ENCODE data around the gene SNTA1. TPM values are rescaled to one million over a fixed set of nuclear protein-coding genes. Genes with fewer than 3 reads are reported as not detected.

Gene SNTA1
- total and polyA plus RNA-seq, 2 of the 13 experiments (the other 11 are each of a cell fraction or from before 2014, with no cell fraction given), result 16.4 to 18.3 TPM

GRCh38 chr20:33443512-33444239, at the start of gene SNTA1 (continued):
- TF ChIP-seq, protein P1, sequence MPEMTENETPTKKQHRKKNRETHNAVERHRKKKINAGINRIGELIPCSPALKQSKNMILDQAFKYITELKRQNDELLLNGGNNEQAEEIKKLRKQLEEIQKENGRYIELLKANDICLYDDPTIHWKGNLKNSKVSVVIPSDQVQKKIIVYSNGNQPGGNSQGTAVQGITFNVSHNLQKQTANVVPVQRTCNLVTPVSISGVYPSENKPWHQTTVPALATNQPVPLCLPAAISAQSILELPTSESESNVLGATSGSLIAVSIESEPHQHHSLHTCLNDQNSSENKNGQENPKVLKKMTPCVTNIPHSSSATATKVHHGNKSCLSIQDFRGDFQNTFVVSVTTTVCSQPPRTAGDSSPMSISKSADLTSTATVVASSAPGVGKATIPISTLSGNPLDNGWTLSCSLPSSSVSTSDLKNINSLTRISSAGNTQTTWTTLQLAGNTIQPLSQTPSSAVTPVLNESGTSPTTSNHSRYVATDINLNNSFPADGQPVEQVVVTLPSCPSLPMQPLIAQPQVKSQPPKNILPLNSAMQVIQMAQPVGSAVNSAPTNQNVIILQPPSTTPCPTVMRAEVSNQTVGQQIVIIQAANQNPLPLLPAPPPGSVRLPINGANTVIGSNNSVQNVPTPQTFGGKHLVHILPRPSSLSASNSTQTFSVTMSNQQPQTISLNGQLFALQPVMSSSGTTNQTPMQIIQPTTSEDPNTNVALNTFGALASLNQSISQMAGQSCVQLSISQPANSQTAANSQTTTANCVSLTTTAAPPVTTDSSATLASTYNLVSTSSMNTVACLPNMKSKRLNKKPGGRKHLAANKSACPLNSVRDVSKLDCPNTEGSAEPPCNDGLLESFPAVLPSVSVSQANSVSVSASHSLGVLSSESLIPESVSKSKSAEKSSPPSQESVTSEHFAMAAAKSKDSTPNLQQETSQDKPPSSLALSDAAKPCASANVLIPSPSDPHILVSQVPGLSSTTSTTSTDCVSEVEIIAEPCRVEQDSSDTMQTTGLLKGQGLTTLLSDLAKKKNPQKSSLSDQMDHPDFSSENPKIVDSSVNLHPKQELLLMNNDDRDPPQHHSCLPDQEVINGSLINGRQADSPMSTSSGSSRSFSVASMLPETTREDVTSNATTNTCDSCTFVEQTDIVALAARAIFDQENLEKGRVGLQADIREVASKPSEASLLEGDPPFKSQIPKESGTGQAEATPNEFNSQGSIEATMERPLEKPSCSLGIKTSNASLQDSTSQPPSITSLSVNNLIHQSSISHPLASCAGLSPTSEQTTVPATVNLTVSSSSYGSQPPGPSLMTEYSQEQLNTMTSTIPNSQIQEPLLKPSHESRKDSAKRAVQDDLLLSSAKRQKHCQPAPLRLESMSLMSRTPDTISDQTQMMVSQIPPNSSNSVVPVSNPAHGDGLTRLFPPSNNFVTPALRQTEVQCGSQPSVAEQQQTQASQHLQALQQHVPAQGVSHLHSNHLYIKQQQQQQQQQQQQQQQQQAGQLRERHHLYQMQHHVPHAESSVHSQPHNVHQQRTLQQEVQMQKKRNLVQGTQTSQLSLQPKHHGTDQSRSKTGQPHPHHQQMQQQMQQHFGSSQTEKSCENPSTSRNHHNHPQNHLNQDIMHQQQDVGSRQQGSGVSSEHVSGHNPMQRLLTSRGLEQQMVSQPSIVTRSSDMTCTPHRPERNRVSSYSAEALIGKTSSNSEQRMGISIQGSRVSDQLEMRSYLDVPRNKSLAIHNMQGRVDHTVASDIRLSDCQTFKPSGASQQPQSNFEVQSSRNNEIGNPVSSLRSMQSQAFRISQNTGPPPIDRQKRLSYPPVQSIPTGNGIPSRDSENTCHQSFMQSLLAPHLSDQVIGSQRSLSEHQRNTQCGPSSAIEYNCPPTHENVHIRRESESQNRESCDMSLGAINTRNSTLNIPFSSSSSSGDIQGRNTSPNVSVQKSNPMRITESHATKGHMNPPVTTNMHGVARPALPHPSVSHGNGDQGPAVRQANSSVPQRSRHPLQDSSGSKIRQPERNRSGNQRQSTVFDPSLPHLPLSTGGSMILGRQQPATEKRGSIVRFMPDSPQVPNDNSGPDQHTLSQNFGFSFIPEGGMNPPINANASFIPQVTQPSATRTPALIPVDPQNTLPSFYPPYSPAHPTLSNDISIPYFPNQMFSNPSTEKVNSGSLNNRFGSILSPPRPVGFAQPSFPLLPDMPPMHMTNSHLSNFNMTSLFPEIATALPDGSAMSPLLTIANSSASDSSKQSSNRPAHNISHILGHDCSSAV (CRISPR knock-in tag; IDR thresholded peaks at IDR 0.05; ENCODE audit: borderline replicate concordance), result no peak
- 0 out of 2 replicates have a peak, but pooled peaks have one; percentile 23 for TF ChIP-seq MXD4 (CRISPR knock-in tag; IDR thresholded peaks at IDR 0.05)
- no peak for TF ChIP-seq ZSCAN30 (CRISPR knock-in tag; IDR thresholded peaks at IDR 0.05)
- TF ChIP-seq ARID4A (CRISPR knock-in tag; IDR thresholded peaks at IDR 0.05; ENCODE audit: borderline replicate concordance), result peak; percentile 38; the same call in 1 of the 2 replicates
- TF ChIP-seq, protein P2, sequence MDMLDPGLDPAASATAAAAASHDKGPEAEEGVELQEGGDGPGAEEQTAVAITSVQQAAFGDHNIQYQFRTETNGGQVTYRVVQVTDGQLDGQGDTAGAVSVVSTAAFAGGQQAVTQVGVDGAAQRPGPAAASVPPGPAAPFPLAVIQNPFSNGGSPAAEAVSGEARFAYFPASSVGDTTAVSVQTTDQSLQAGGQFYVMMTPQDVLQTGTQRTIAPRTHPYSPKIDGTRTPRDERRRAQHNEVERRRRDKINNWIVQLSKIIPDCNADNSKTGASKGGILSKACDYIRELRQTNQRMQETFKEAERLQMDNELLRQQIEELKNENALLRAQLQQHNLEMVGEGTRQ (IDR thresholded peaks at IDR 0.05; ENCODE audit: low read depth, low read length), result no peak
- TF ChIP-seq, protein P2 (CRISPR knock-in tag; IDR thresholded peaks at IDR 0.05; ENCODE audit: borderline replicate concordance), result no peak
- TF ChIP-seq ARNTL (CRISPR knock-in tag; IDR thresholded peaks at IDR 0.05), result peak; percentile 60
- no peak for TF ChIP-seq SNAPC2 (CRISPR knock-in tag; IDR thresholded peaks at IDR 0.05)
- TF ChIP-seq, protein P3, sequence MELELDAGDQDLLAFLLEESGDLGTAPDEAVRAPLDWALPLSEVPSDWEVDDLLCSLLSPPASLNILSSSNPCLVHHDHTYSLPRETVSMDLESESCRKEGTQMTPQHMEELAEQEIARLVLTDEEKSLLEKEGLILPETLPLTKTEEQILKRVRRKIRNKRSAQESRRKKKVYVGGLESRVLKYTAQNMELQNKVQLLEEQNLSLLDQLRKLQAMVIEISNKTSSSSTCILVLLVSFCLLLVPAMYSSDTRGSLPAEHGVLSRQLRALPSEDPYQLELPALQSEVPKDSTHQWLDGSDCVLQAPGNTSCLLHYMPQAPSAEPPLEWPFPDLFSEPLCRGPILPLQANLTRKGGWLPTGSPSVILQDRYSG (CRISPR knock-in tag; IDR thresholded peaks at IDR 0.05), result no peak
- no peak for TF ChIP-seq SRF (IDR thresholded peaks at IDR 0.05; ENCODE audit: low read depth, low read length)
- TF ChIP-seq KMT2A (CRISPR knock-in tag; IDR thresholded peaks at IDR 0.05), result 0 out of 2 replicates have a peak, but pooled peaks have one; percentile 32
- no peak for TF ChIP-seq MAFF (IDR thresholded peaks at IDR 0.05; ENCODE audit: low read depth, low read length)
- TF ChIP-seq RBM39 (IDR thresholded peaks at IDR 0.05; ENCODE audit: low read depth, low read length, poor library complexity, severe bottlenecking), result no peak
